ENCODE data around the gene SORBS2. TPM values are rescaled to one million over a fixed set of nuclear protein-coding genes. Genes with fewer than 3 reads are reported as not detected.

The SORBS2 gene
- total and polyA plus RNA-seq, 2 donors (not counting 1 experiment from before 2014, with no cell fraction given), result 0.25 to 0.89 TPM

DNA sequence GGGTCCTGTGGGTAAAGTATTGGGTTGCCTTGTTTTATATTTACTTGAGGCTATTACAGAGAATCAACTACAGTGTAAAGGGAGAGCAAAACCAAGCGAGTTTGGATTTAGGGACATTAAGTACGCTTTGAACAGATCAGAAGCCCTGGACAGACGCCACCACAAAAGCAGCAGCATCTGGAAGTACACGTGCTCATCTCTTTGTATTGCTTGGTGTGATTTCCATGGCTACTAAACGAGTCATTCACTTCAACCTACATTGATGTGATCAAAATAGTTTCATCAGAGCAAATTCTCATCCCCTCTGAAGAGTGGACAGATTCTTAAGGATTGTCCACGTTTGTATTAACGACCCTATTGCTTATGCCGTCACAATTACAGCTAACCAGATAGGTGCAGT is 85.1 kb downstream of the SORBS2 start:
- WGBS (ENCODE audit: insufficient coverage), result 93% methylated on average over 3 of the region's 8 CpGs
- H3K4me1 ChIP-seq (ENCODE audit: control insufficient read depth in 2 of 2, insufficient read depth in 2 of 2, low read length in 2 of 2), result peaks cover 0 to 9% of the 10 kb centered on the region in 2 donors
- no peaks in the 10 kb centered on the region for H3K36me3 ChIP-seq (replicated peaks in 1 of 2; ENCODE audit: control extremely low read depth in 1 of 2, control insufficient read depth in 1 of 2, extremely low read depth in 1 of 2, insufficient read depth in 2 of 2, low read length in 1 of 2)
- H2AFZ ChIP-seq (ENCODE audit: insufficient read depth, low read depth, low read length, poor library complexity, severe bottlenecking), result no peak overlapping the region
- Mint-ChIP-seq H3K27me3 (peaks cover 19% of the 10 kb centered on the region), H3K9me3 (ENCODE audit: insufficient read depth) (no peaks in the 10 kb centered on the region), H3K4me3 (no peak overlapping the region), H3K27ac (no peak overlapping the region), H3K4me1 (peaks cover 3% of the 10 kb centered on the region)
- H3K79me2 ChIP-seq (ENCODE audit: control insufficient read depth, insufficient read depth, low read length), result no peaks in the 10 kb centered on the region
- ATAC-seq (ENCODE audit: low read depth) (no peak), DNase-seq (no peak)
- no peak overlapping the region for H3K4me3 ChIP-seq (ENCODE audit: control extremely low read depth in 1 of 5, extremely low read depth in 1 of 5, insufficient read depth in 1 of 5, low read depth in 2 of 5, low read length in 4 of 5)
- H3K4me2 ChIP-seq (replicated peaks; ENCODE audit: low read depth, low read length, poor library complexity, severe bottlenecking), result no peak overlapping the region
- H3K27me3 ChIP-seq (replicated peaks in 1 of 4; ENCODE audit: control extremely low read depth in 1 of 4, control insufficient read depth in 3 of 4, insufficient read depth in 4 of 4, low read length in 3 of 4), result peaks cover 0 to 5% (median 2%) of the 10 kb centered on the region in 4 experiments
- H4K20me1 ChIP-seq (ENCODE audit: control insufficient read depth, insufficient read depth, low read length, poor library complexity, severe bottlenecking), result no peaks in the 10 kb centered on the region
- H3K9ac ChIP-seq (ENCODE audit: low read length), result no peak overlapping the region
- CTCF ChIA-PET, result no interaction called here
- POLR2A ChIA-PET, result no interaction called here
- intact Hi-C loops (cut with micrococcal nuclease), result no loop called here
- no peak overlapping the region for H3K27ac ChIP-seq (ENCODE audit: low read length in 2 of 2)
- no peak for TF ChIP-seq EZH2 (IDR thresholded peaks at IDR 0.05; ENCODE audit: borderline replicate concordance, insufficient read depth, low read depth, low read length, poor library complexity, severe bottlenecking)
- TF ChIP-seq, protein P1, sequence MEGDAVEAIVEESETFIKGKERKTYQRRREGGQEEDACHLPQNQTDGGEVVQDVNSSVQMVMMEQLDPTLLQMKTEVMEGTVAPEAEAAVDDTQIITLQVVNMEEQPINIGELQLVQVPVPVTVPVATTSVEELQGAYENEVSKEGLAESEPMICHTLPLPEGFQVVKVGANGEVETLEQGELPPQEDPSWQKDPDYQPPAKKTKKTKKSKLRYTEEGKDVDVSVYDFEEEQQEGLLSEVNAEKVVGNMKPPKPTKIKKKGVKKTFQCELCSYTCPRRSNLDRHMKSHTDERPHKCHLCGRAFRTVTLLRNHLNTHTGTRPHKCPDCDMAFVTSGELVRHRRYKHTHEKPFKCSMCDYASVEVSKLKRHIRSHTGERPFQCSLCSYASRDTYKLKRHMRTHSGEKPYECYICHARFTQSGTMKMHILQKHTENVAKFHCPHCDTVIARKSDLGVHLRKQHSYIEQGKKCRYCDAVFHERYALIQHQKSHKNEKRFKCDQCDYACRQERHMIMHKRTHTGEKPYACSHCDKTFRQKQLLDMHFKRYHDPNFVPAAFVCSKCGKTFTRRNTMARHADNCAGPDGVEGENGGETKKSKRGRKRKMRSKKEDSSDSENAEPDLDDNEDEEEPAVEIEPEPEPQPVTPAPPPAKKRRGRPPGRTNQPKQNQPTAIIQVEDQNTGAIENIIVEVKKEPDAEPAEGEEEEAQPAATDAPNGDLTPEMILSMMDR (IDR thresholded peaks at IDR 0.05), result no peak
- H3K9me3 ChIP-seq (ENCODE audit: control extremely low read depth in 1 of 3, control insufficient read depth in 2 of 3, insufficient read depth in 1 of 3, low read length in 2 of 3), result peaks cover 0 to 5% (median 0%) of the 10 kb centered on the region in 3 donors

GRCh38 chr4:185723631-185724260 is 88.2 kb downstream of the SORBS2 start:
- ChIA-PET POLR2A (no interaction called here), CTCF (no interaction called here)
- H3K4me2 ChIP-seq (replicated peaks; ENCODE audit: low read depth, low read length, poor library complexity, severe bottlenecking), result no peak overlapping the region
- H3K4me3 Mint-ChIP-seq, result no peak overlapping the region
- DNase-seq (no peak), ATAC-seq (ENCODE audit: low read depth) (no peak)
- no peak overlapping the region for H2AFZ ChIP-seq (ENCODE audit: insufficient read depth, low read depth, low read length, poor library complexity, severe bottlenecking)
- H3K4me1 Mint-ChIP-seq, result no peaks in the 10 kb centered on the region
- H3K9ac ChIP-seq (ENCODE audit: low read length), result no peak overlapping the region
- 0% methylated on average over 3 of the region's 6 CpGs for WGBS (ENCODE audit: insufficient coverage)
- intact Hi-C loops (cut with micrococcal nuclease), result no loop called here
- H3K9me3 ChIP-seq (ENCODE audit: control extremely low read depth in 1 of 3, control insufficient read depth in 2 of 3, insufficient read depth in 1 of 3, low read length in 2 of 3), result no peaks in the 10 kb centered on the region
- H4K20me1 ChIP-seq (ENCODE audit: control insufficient read depth, insufficient read depth, low read length, poor library complexity, severe bottlenecking), result no peaks in the 10 kb centered on the region
- no peaks in the 10 kb centered on the region for H3K36me3 ChIP-seq (replicated peaks in 1 of 2; ENCODE audit: control extremely low read depth in 1 of 2, control insufficient read depth in 1 of 2, extremely low read depth in 1 of 2, insufficient read depth in 2 of 2, low read length in 1 of 2)
- peaks cover 10% of the 10 kb centered on the region for H3K27me3 Mint-ChIP-seq
- H3K4me1 ChIP-seq (ENCODE audit: control insufficient read depth in 2 of 2, insufficient read depth in 2 of 2, low read length in 2 of 2), result no peaks in the 10 kb centered on the region
- no peak overlapping the region for H3K4me3 ChIP-seq (ENCODE audit: control extremely low read depth in 1 of 5, extremely low read depth in 1 of 5, insufficient read depth in 1 of 5, low read depth in 2 of 5, low read length in 4 of 5)
- H3K27ac ChIP-seq (ENCODE audit: low read length in 2 of 2), result no peak overlapping the region
- H3K79me2 ChIP-seq (ENCODE audit: control insufficient read depth, insufficient read depth, low read length), result no peaks in the 10 kb centered on the region
- no peaks in the 10 kb centered on the region for H3K27me3 ChIP-seq (replicated peaks in 1 of 4; ENCODE audit: control extremely low read depth in 1 of 4, control insufficient read depth in 3 of 4, insufficient read depth in 4 of 4, low read length in 3 of 4)
- H3K9me3 Mint-ChIP-seq (ENCODE audit: insufficient read depth), result no peaks in the 10 kb centered on the region
- no peak for TF ChIP-seq EZH2 (IDR thresholded peaks at IDR 0.05; ENCODE audit: borderline replicate concordance, insufficient read depth, low read depth, low read length, poor library complexity, severe bottlenecking)
- TF ChIP-seq, protein P1 (IDR thresholded peaks at IDR 0.05), result no peak
- no peak overlapping the region for H3K27ac Mint-ChIP-seq
